T-helper 2 cell treated with Interferon-gamma antibody and Interleukin-4, amounts not matched to agents 5 μg/mL and 100 μg/mL, for 36 hours (primary cell): ENCODE data around the gene JAKMIP2.
"Not testable (repeated sequence)": the region's sequence is repeated elsewhere in the genome, so short reads cannot be mapped to it uniquely, and the experiment has no call there.

Experiments
- DNase-seq: peaks from one replicate; pipeline ENCODE4 v3.0.0; 2021; ENCODE audit warnings: low spot score
- H3K27ac Mint-ChIP-seq: one replicate; pipeline ENCODE4 v1.8.0; 2021; ENCODE audit warnings: mild to moderate bottlenecking, mixed read lengths
- H3K27me3 Mint-ChIP-seq: one replicate; pipeline ENCODE4 v1.8.0; 2021; ENCODE audit warnings: low read depth, mixed read lengths
- H3K36me3 Mint-ChIP-seq: one replicate; pipeline ENCODE4 v1.8.0; 2021; ENCODE audit warnings: low read depth, mixed read lengths
- H3K4me1 Mint-ChIP-seq: one replicate; pipeline ENCODE4 v1.8.0; 2021; ENCODE audit warnings: low read depth, mixed read lengths
- H3K4me3 Mint-ChIP-seq: one replicate; pipeline ENCODE4 v1.8.0; 2022; ENCODE audit warnings: mild to moderate bottlenecking, moderate library complexity, mixed read lengths
- H3K9me3 Mint-ChIP-seq: one replicate; pipeline ENCODE4 v1.8.0; 2021; ENCODE audit warnings: mixed read lengths

JAKMIP2 gene

DNA sequence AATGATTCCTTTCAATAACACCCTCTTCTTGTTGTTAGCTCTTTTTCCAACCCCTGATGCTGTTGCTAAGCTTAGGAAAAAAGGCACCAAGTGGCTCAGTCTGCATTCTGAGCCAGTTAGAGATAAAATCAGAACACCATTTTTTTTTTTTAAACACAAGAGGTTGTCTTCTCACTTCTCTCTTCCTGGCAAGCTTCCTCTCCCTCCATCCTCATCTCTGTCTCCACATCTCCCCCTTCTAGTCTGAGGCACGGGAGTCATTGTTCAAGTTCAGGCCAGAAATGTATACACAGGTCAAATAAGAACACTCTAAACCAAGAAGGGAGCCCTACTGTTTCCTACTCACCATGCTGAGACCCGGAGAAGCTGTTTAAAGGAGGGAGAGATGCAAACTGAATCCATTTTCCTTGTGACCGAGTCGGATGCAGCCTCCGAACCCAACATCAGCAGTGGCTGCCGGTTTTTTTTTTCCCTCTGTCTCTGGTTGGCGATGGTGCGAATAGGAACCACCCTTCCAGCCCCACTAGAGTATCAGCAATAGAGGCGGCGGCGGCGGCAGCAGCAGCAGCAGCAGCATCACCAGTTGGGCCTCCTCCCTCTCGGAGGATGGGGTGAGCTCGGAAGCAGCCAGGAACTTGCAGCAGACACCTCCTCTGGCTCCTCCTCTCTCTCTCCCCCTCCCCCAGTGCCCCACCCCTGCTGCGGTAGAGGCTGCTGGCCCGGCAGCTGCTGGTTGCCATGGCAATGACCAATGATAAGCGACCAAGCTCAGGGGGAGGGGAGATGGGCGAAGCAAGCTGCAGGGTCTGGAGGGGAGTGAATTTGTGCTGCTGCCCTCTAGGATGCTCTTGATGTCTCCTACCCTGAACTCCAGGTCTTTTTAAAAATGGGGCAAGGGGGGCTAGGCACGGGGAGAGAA is at the start of gene JAKMIP2:
Gene JAKMIP2 (minus strand): TSS at position 619 of the 919 bp plus-strand sequence. CDS start 110,922 bp downstream, outside the sequence.
- Mint-ChIP-seq H3K36me3 (no peaks in the 10 kb centered on the region), H3K4me1 (peaks cover 24% of the 10 kb centered on the region), H3K27ac (peak within 1 kb of the TSS; percentile 96), H3K9me3 (no peaks in the 10 kb centered on the region), H3K27me3 (peaks cover 12% of the 10 kb centered on the region), H3K4me3 (peak within 1 kb of the TSS; percentile 92)
- peak; percentile 85 for DNase-seq

DNA sequence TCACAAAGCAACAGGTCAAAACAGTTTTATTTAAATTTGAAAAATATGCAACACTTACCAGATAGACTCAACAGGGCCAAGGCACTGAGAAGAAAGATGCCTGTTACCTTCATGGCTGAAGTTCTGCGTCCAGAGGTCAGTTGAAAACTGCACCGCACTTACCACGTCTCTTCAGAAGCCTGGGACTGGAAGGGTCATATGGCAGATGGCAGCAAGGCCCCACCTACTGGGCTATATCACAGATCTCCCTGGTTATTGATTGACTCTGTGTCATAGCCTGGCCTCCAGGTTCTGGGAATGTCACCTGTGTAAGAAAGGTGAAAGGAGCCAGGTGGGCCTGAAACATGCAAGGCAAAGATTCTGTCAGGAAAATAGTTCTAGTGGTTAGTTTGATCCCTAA is 48.9 kb upstream of the JAKMIP2 start, which contains the start of gene SPINK1:
Gene SPINK1 (minus strand): TSS at position 207 of the 400 bp plus-strand sequence. CDS start 94 bp downstream, at position 113.
- no peak within 1 kb of the TSS for H3K4me3 Mint-ChIP-seq
- H3K9me3 Mint-ChIP-seq: no peaks in the 10 kb centered on the region
- H3K4me1 Mint-ChIP-seq: no peaks in the 10 kb centered on the region
- H3K36me3 Mint-ChIP-seq: no peaks in the 10 kb centered on the region
- DNase-seq: no peak
- H3K27ac Mint-ChIP-seq: no peak within 1 kb of the TSS
- peaks cover 16% of the 10 kb centered on the region for H3K27me3 Mint-ChIP-seq

GRCh38 chr5:147830035-147830434 is 47.5 kb upstream of the JAKMIP2 start:
- Mint-ChIP-seq H3K27me3 (peaks cover 23% of the 10 kb centered on the region), H3K4me1 (no peaks in the 10 kb centered on the region), H3K36me3 (no peaks in the 10 kb centered on the region), H3K27ac (no peak overlapping the region), H3K9me3 (no peaks in the 10 kb centered on the region), H3K4me3 (no peak overlapping the region)
- DNase-seq: no peak

DNA sequence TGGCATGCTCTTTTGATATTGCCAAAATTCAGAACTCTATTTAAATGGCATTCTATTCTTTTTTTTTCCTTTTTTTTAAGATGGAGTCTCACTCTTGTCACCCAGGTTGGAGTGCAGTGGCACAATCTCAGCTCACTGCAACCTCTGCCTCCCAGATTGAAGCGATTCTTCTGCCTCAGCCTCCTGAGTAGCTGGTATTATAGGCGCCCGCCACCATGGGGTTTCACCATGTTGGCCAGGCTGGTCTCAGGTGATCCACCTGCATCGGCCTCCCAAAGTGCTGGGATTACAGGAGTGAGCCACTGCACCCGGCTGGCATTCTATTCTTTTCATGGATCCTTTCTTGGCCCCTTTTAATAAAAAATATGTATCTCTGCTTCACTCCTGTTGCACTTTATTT is 44.5 kb upstream of the JAKMIP2 start:
- not testable (repeated sequence) for H3K4me3 Mint-ChIP-seq, H3K9me3 Mint-ChIP-seq, H3K27ac Mint-ChIP-seq, H3K36me3 Mint-ChIP-seq, H3K4me1 Mint-ChIP-seq, DNase-seq
- peaks cover 21% of the 10 kb centered on the region for H3K27me3 Mint-ChIP-seq

- Mint-ChIP-seq H3K36me3 (no peaks in the 10 kb centered on the region), H3K4me3 (no peak overlapping the region), H3K9me3 (no peaks in the 10 kb centered on the region), H3K27me3 (peaks cover 20% of the 10 kb centered on the region), H3K4me1 (no peaks in the 10 kb centered on the region), H3K27ac (no peak overlapping the region)
- DNase-seq: no peak
Measured at GRCh38 chr5:147826361-147826760, 43.8 kb upstream of the JAKMIP2 start.

DNA sequence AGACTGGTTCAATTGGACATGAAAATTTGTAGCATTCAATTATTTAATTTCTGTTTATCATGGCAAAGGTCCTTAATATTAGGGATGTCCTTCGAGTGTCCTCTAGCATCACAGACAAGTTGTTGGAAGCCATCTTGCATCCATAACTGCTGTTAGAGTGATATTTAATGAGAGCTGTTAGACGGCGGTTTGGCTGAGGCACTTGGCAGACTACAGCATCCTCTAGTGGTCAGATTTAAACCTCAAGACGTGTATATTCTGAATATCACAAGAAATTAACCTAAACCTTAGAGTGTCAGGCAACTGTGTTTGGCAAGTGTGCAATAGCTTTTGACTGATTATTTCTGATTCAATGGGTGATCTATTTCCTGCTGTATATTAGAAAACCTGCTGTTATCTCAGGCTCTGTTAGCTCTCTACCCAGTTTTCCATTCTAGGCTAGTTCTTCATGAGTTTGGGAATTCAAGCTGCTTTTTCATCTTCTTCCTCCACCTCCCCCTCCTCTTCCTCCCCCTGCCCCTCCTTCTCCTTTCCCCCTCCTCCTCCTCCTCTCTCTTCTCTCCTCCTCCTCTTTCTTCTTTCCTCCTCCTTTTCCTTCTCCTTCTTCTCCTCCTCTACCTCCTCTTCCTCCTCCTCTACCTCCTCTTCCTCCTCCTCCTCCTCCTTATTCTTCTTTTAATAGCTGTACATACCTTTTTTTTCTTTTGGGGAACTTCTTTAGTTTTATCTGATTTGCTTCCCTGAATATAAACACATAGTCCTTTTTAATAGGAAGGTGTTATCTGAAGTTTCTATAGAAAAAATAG is 40.4 kb upstream of the JAKMIP2 start:
- Mint-ChIP-seq H3K4me1 (no peaks in the 10 kb centered on the region), H3K9me3 (no peaks in the 10 kb centered on the region), H3K36me3 (no peaks in the 10 kb centered on the region), H3K27me3 (peaks cover 29% of the 10 kb centered on the region), H3K4me3 (no peak overlapping the region), H3K27ac (no peak overlapping the region)
- DNase-seq: peak; percentile 10

DNA sequence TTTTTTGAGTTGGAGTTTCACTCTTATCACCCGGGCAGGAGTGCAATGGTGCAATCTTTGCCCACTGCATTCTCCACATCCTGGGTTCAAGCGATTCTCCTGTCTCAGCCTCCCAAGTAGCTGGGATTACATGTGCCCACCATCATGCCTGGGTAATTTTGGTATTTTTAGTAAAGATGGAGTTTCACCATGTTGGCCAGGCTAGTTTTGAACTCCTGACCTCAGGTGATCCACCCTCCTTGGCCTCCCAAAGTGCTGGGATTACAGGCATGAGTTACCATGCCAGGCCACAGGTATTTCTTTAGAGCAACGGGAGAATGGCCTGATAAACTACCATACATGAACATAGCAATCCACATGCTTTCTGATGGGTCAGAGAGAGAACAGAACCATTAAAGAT is 39.7 kb upstream of the JAKMIP2 start:
- not testable (repeated sequence) for H3K4me1 Mint-ChIP-seq, DNase-seq, H3K36me3 Mint-ChIP-seq, H3K9me3 Mint-ChIP-seq, H3K27ac Mint-ChIP-seq, H3K4me3 Mint-ChIP-seq
- H3K27me3 Mint-ChIP-seq: peaks cover 31% of the 10 kb centered on the region

GRCh38 chr5:147821766-147822165 is 39.2 kb upstream of the JAKMIP2 start:
- H3K27me3 Mint-ChIP-seq: peaks cover 34% of the 10 kb centered on the region
- no peak for DNase-seq
- no peaks in the 10 kb centered on the region for H3K36me3 Mint-ChIP-seq
- no peaks in the 10 kb centered on the region for H3K4me1 Mint-ChIP-seq
- no peak overlapping the region for H3K27ac Mint-ChIP-seq
- H3K4me3 Mint-ChIP-seq: no peak overlapping the region
- no peaks in the 10 kb centered on the region for H3K9me3 Mint-ChIP-seq

GRCh38 chr5:147819261-147819770 is 36.8 kb upstream of the JAKMIP2 start:
- Mint-ChIP-seq H3K36me3 (no peaks in the 10 kb centered on the region), H3K27ac (no peak overlapping the region), H3K4me1 (no peaks in the 10 kb centered on the region), H3K27me3 (peaks cover 29% of the 10 kb centered on the region), H3K4me3 (no peak overlapping the region), H3K9me3 (no peaks in the 10 kb centered on the region)
- no peak for DNase-seq

GRCh38 chr5:147818290-147818689 is 35.8 kb upstream of the JAKMIP2 start:
- H3K27me3 Mint-ChIP-seq: peaks cover 31% of the 10 kb centered on the region
- no peaks in the 10 kb centered on the region for H3K36me3 Mint-ChIP-seq
- no peaks in the 10 kb centered on the region for H3K4me1 Mint-ChIP-seq
- no peaks in the 10 kb centered on the region for H3K9me3 Mint-ChIP-seq
- no peak overlapping the region for H3K27ac Mint-ChIP-seq
- DNase-seq: no peak
- no peak overlapping the region for H3K4me3 Mint-ChIP-seq

- Mint-ChIP-seq H3K27ac (no peak overlapping the region), H3K4me3 (no peak overlapping the region), H3K9me3 (no peaks in the 10 kb centered on the region), H3K4me1 (no peaks in the 10 kb centered on the region), H3K27me3 (peaks cover 24% of the 10 kb centered on the region), H3K36me3 (no peaks in the 10 kb centered on the region)
- DNase-seq: no peak
Measured at GRCh38 chr5:147813696-147814095, 31.2 kb upstream of the JAKMIP2 start.

- H3K27ac Mint-ChIP-seq: no peak overlapping the region
- no peaks in the 10 kb centered on the region for H3K9me3 Mint-ChIP-seq
- peaks cover 10% of the 10 kb centered on the region for H3K27me3 Mint-ChIP-seq
- no peak overlapping the region for H3K4me3 Mint-ChIP-seq
- no peak for DNase-seq
- no peaks in the 10 kb centered on the region for H3K36me3 Mint-ChIP-seq
- peaks cover 4% of the 10 kb centered on the region for H3K4me1 Mint-ChIP-seq
Measured at GRCh38 chr5:147809830-147810666, 27.5 kb upstream of the JAKMIP2 start.

- DNase-seq: no peak
- Mint-ChIP-seq H3K4me1 (peaks cover 10% of the 10 kb centered on the region), H3K27me3 (peaks cover 22% of the 10 kb centered on the region), H3K27ac (no peak overlapping the region), H3K36me3 (no peaks in the 10 kb centered on the region), H3K4me3 (no peak overlapping the region), H3K9me3 (no peaks in the 10 kb centered on the region)
Measured at GRCh38 chr5:147805030-147805454, 22.5 kb upstream of the JAKMIP2 start.
